HG03025 (cell line): Measurements from ENCODE around the gene CRYZL1.
"Not testable (repeated sequence)": the region's sequence is repeated elsewhere in the genome, so short reads cannot be mapped to it uniquely, and the experiment has no call there.

Experiments used
- ATAC-seq: cut with Tn5 transposase; IDR thresholded peaks from one replicate; pipeline ENCODE4 v1.9.1; 2021; ENCODE audit warnings: mild to moderate bottlenecking, moderate library complexity; ENCODE audit not compliant: unreplicated experiment, low FRiP score

Gene CRYZL1

DNA sequence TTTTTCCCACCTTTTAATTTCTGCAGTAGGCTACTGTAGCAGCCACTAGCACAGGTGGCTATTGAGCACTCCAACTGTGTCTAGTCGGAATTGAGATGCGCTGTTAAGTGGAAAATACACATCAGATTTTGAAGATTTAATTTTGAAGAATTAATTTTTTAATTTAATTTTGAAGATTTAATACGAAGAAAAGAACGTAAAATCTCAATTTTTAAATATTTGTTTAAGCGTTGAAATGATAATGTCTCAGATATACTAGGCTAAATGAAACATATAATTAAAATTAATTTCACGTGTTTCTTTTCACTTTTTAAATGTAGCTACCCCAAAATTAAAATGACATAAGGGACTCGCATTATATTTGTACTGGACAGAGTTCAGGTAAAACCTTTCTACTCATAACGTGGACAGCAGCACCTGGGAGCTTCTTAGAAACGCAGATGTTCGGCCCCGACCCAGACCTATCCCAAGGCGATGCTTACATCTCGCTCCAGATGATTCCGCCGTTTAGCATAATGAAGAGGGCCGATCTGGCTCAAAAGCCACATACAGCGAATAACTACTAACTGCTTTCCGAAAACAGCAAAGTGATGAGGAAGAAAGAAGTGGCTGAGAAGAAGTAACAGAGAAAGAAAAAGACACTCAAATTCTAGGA is 717 bp downstream of the CRYZL1 start:
- no peak for ATAC-seq

DNA sequence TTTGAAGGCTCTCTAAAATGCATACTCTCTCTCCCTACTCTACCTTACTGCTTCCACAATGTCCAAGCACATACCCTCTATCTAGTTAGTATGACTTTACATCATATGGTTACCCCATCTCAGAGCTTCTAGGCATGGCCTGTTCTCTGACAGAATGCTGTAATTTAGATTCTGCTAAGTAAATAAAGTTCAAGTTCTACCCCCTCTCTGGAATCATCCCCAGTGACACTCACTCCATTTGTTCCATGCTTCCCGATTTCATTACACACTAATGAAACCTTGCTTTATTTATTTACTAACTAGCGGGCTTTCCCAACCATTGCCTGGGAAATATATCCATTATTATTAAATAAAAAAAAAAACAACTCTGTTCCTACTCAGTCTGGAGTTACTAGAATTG is 7.3 kb downstream of the CRYZL1 start:
- no peak for ATAC-seq

GRCh38 chr21:33626151-33626550 is 15.4 kb downstream of the CRYZL1 start:
- ATAC-seq: not testable (repeated sequence)

DNA sequence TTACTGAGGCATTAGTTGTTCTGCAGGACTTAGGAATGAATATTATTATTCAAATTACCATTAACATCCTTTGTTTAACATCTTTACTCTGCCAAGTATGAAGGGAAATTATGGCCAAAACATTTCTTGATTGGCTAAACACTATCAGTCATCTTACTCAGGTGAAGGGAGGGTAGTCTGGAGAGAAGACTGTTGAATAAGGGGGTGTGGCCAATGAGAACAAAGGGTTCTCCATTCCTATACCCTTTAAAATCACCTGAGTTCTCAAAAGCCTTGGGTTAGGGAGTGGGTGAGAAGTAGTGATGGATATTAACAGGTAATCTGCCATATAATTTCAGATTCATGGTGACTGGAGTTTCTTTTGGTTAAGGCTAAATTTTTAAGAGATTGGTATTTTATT is 19.3 kb downstream of the CRYZL1 start:
- ATAC-seq: no peak

DNA sequence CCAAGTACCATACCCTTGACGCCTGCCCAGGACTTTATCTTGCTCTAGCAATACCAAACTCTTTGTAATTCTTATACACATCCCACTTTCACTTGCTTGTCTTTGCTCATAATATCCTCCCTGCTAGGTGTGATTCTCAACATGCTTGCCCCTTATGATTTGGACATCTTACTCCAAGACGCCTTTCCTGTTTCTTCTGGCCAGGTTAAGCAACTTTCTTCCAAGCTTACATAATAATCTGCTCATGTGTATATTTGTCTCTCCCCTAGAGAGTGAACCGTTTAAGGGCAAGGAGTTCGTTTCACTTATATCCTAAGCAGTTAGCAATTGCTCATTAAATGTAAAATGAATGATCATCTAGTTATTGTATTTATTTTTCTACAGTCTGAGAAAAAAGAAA is 21.8 kb downstream of the CRYZL1 start:
- ATAC-seq: no peak

- no peak for ATAC-seq
Observed at GRCh38 chr21:33618407-33618806, 23.1 kb downstream of the CRYZL1 start.

DNA sequence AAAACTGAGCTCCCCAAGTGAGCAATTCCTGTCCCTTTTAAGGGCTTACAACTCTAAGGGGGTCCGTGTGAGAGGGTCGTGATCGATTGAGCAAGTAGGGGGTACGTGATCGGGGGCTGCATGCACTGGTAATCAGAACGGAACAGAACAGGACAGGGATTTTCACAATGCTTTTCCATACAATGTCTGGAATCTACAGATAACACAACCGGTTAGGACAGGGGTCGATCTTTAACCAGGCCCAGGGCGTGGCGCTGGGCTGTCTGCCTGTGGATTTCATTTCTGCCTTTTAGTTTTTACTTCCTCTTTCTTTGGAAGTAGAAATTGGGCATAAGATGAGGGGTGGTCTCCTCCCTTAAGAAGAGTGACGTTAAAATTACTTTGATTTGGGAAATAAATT is 24.0 kb downstream of the CRYZL1 start:
- not testable (repeated sequence) for ATAC-seq

DNA sequence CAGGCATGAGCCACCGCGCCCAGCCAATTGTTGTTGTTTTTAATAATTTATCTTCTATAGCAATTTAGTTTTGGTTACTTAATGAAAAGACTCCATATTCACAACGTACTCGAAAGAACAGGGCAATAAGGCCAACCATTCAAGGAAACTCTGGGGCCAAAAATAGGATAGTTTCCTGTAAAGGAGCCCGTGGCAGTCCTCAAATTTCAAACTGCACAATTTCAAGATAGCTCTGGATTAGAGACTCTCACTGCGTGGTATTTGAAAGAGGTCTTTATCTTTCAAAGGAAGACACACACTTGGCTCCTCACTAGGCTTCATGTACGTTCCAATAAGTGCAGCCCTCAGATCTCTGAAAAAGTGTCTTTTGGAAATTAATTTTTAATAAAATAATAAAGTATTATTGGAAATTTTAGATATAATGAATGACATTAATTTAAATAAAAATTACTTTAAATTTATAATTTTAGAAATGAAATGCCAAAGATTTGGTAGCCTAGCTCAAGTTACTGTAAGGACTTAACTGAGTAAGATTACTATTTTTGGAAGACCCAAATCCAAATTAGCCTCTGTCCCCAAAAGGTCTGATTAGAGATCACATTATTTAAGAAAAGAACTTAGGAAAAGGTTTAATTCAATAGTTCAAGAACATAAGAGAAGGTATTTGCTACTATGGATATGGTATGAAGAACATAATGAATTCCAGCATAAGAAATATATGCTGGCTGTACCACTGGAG is 30.4 kb downstream of the CRYZL1 start:
- ATAC-seq: no peak

DNA sequence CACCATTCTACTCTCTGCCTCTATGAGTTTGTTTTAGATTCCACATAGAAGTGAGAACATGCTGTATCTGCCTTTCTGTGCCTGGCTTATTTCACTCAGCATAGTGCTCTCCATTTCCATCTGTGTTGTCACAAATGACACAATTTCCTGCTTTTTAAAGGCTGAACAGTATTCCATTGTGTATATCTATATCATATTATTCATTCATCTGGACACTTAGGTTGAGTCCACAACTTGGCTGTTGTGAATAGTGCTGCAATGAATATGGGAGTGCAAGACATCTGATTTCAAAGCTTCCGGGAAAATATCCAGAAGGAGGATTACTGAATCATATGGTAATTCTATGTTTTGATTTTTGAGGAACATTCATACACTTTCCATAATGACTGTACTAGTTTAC is 33.0 kb downstream of the CRYZL1 start:
- no peak for ATAC-seq

- ATAC-seq: no peak
Observed at GRCh38 chr21:33598051-33598450, 43.5 kb downstream of the CRYZL1 start.

GRCh38 chr21:33588485-33589335 is 52.8 kb downstream of the CRYZL1 start, which contains the start of gene DONSON:
DONSON (minus strand) TSS chr21:33588684; CDS start chr21:33588641, 43 bp downstream.
- ATAC-seq: peak; percentile 71

- peak; percentile 35 for ATAC-seq
Observed at GRCh38 chr21:33587792-33588484, 53.6 kb downstream of the CRYZL1 start.

GRCh38 chr21:33586927-33587326 is 54.6 kb downstream of the CRYZL1 start:
- ATAC-seq: no peak

DNA sequence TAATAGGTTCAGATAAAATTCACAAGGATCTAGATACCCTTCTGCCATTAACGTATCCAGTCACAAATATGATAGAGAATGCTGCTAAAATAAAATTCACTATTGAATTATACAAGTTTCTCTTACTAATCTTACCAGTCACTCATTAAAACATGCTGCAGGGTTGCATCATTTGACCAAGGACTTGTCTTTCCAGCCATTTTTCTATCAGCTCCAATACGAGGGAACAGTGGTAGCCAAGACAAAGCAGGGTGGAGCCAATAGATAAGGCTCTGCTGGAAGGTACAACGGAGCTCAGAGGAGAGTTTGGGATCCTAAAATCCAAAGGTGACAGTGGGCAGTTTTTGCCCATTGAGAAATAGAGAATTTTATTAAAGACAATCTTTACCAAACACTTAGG is 57.1 kb downstream of the CRYZL1 start:
- no peak for ATAC-seq

GRCh38 chr21:33578959-33579542 is 62.5 kb downstream of the CRYZL1 start:
- no peak for ATAC-seq

GRCh38 chr21:33578214-33578613 is 63.3 kb downstream of the CRYZL1 start:
- ATAC-seq: no peak

DNA sequence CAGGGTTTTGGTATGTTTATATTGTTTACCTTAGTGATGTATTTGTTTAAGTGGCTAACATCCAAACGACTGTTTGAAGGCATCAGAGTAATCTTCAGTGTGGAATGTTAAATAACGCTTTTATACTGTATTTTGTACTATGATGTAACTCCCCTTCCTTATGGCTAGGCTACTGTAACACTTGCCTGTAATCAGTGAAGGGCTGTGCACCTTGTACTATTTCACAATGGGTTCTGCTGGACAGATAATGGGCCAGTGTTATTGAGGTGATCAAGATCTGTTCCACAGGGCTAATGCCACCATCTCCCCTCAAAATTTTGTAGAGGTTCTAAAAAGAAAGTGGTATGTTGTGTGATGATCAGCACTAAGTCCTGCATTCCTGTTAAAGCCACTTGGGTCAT is 64.8 kb downstream of the CRYZL1 start:
- not testable (repeated sequence) for ATAC-seq

GRCh38 chr21:33572350-33572749 is 69.2 kb downstream of the CRYZL1 start:
- no peak for ATAC-seq

GRCh38 chr21:33569991-33570390 is 71.5 kb downstream of the CRYZL1 start:
- ATAC-seq: no peak

- no peak for ATAC-seq
Observed at GRCh38 chr21:33568448-33568847, 73.1 kb downstream of the CRYZL1 start.
